H9 (cell line): ENCODE measurements around the gene COL4A2. TPM values are rescaled to one million over a fixed set of nuclear protein-coding genes. Genes with fewer than 3 reads are reported as not detected.

Experiments
- DNase-seq: peaks from one replicate; pipeline ENCODE4 v3.0.0-alpha.2; 2017
- H2AFZ ChIP-seq: one replicate; pipeline ENCODE4 v1.6.1; 2013; ENCODE audit warnings: mild to moderate bottlenecking, low read length, control low read depth, moderate library complexity
- H2AK5ac ChIP-seq: 2 replicates; pipeline ENCODE4 v1.6.1; 2013; ENCODE audit warnings: low read length, control low read depth, mixed read lengths; ENCODE audit not compliant: insufficient read length
- H2BK120ac ChIP-seq: one replicate; pipeline ENCODE4 v1.6.1; 2013; ENCODE audit warnings: low read depth, mild to moderate bottlenecking, low read length, control low read depth, inconsistent platforms; ENCODE audit not compliant: poor library complexity, severe bottlenecking
- H2BK12ac ChIP-seq: 2 replicates; pipeline ENCODE4 v1.6.1; 2013; ENCODE audit warnings: low read length, control low read depth, mixed read lengths, low read depth; ENCODE audit not compliant: insufficient read length
- H2BK15ac ChIP-seq: 2 replicates; pipeline ENCODE4 v1.6.1; 2013; ENCODE audit warnings: low read depth, low read length, control low read depth
- H2BK20ac ChIP-seq: one replicate; pipeline ENCODE4 v1.6.1; 2013; ENCODE audit warnings: low read depth, mild to moderate bottlenecking, low read length, control low read depth, inconsistent platforms; ENCODE audit not compliant: poor library complexity, severe bottlenecking
- H2BK5ac ChIP-seq: 2 replicates; pipeline ENCODE4 v1.6.1; 2013; ENCODE audit warnings: low read length, control low read depth, mixed read lengths; ENCODE audit not compliant: insufficient read length
- H3K14ac ChIP-seq: 2 replicates; pipeline ENCODE4 v1.6.1; 2013; ENCODE audit warnings: low read length, control low read depth; ENCODE audit not compliant: insufficient read depth
- H3K18ac ChIP-seq: 2 replicates; pipeline ENCODE4 v1.6.1; 2013; ENCODE audit warnings: low read depth, mild to moderate bottlenecking, mixed read lengths, low read length, control low read depth; ENCODE audit not compliant: insufficient read length
- H3K23ac ChIP-seq: 2 replicates; pipeline ENCODE4 v1.6.1; 2013; ENCODE audit warnings: low read length, control low read depth, mixed read lengths, low read depth; ENCODE audit not compliant: insufficient read length
- H3K23me2 ChIP-seq: 2 replicates; pipeline ENCODE4 v1.6.1; 2013; ENCODE audit warnings: low read depth, mild to moderate bottlenecking, mixed read lengths, low read length, control low read depth; ENCODE audit not compliant: insufficient read length, poor library complexity, severe bottlenecking
- H3K27ac ChIP-seq: 2 replicates; pipeline ENCODE4 v1.5.1; 2013; ENCODE audit warnings: low read length, control low read depth, mixed read lengths, low read depth; ENCODE audit not compliant: insufficient read length
- H3K27me3 ChIP-seq: 2 replicates; pipeline ENCODE4 v1.6.1; 2013; ENCODE audit warnings: low read length, control low read depth, inconsistent platforms; ENCODE audit not compliant: insufficient read depth
- H3K4ac ChIP-seq: 2 replicates; pipeline ENCODE4 v1.6.1; 2013; ENCODE audit warnings: low read depth, mild to moderate bottlenecking, control low read depth, inconsistent platforms, low read length, moderate library complexity
- H3K4me1 ChIP-seq: 2 replicates; pipeline ENCODE4 v1.6.1; 2013; ENCODE audit warnings: low read length, control low read depth, inconsistent platforms; ENCODE audit not compliant: insufficient read depth
- H3K4me2 ChIP-seq: 2 replicates; pipeline ENCODE4 v1.6.1; 2013; ENCODE audit warnings: low read length, control low read depth, mixed read lengths; ENCODE audit not compliant: insufficient read length, insufficient read depth
- H3K56ac ChIP-seq: 2 replicates; pipeline ENCODE4 v1.6.1; 2013; ENCODE audit warnings: low read depth, mild to moderate bottlenecking, mixed read lengths, low read length, control low read depth; ENCODE audit not compliant: insufficient read length
- H3K79me1 ChIP-seq: 2 replicates; pipeline ENCODE4 v1.6.1; 2013; ENCODE audit warnings: low read depth, mild to moderate bottlenecking, moderate library complexity, low read length, control low read depth, inconsistent platforms; ENCODE audit not compliant: insufficient read depth, poor library complexity, severe bottlenecking
- H3K79me2 ChIP-seq: 2 replicates; pipeline ENCODE4 v1.6.1; 2013; ENCODE audit warnings: low read length, control low read depth, inconsistent platforms; ENCODE audit not compliant: insufficient read depth
- H3K9ac ChIP-seq: 2 replicates; pipeline ENCODE4 v1.6.1; 2013; ENCODE audit warnings: low read length, control low read depth, mixed read lengths; ENCODE audit not compliant: insufficient read length; ENCODE audit errors: extremely low read depth
- H3K9me3 ChIP-seq: one replicate; pipeline ENCODE4 v1.6.1; 2013; ENCODE audit warnings: low read depth, low read length, inconsistent platforms; ENCODE audit not compliant: control insufficient read depth
- H3T11ph ChIP-seq: one replicate; pipeline ENCODE4 v1.6.1; 2013; ENCODE audit warnings: mild to moderate bottlenecking, low read length, control low read depth, inconsistent platforms
- H4K20me1 ChIP-seq: one replicate; pipeline ENCODE4 v1.6.1; 2013; ENCODE audit not compliant: control insufficient read depth, insufficient read length, insufficient read depth
- H4K5ac ChIP-seq: 2 replicates; pipeline ENCODE4 v1.6.1; 2013; ENCODE audit warnings: low read depth, mild to moderate bottlenecking, mixed read lengths, low read length, control low read depth; ENCODE audit not compliant: insufficient read length
- H4K8ac ChIP-seq: replicated peaks from 2 replicates; pipeline ENCODE4 v1.6.1; 2013; ENCODE audit warnings: low read length, control low read depth, mixed read lengths, low read depth; ENCODE audit not compliant: insufficient read length
- H4K91ac ChIP-seq: 2 replicates; pipeline ENCODE4 v1.6.1; 2013; ENCODE audit warnings: low read depth, mild to moderate bottlenecking, moderate library complexity, mixed read lengths, low read length, control low read depth; ENCODE audit not compliant: insufficient read length
- H3K27ac Mint-ChIP-seq, 3 experiments: 2 replicates in 2 of 3; 3 replicates in 1 of 3; pipeline ENCODE4 v1.8.0; 2020 to 2021; ENCODE audit warnings: mixed read lengths in 3 of 3, mild to moderate bottlenecking in 1 of 3, moderate library complexity in 1 of 3
- H3K27me3 Mint-ChIP-seq: 2 replicates; pipeline ENCODE4 v1.8.0; 2021; ENCODE audit warnings: low read depth, mild to moderate bottlenecking, moderate library complexity, mixed read lengths
- H3K36me3 Mint-ChIP-seq, 3 experiments: 2 replicates in 2 of 3; 3 replicates in 1 of 3; pipeline ENCODE4 v1.8.0; 2020 to 2021; ENCODE audit warnings: low read depth in 3 of 3, mixed read lengths in 3 of 3; ENCODE audit not compliant: insufficient read depth in 1 of 3
- H3K4me1 Mint-ChIP-seq, 2 experiments: 2 replicates each; pipeline ENCODE4 v1.8.0; 2020; ENCODE audit warnings: mixed read lengths in 2 of 2
- H3K4me3 Mint-ChIP-seq, 2 experiments: 2 replicates in 1 of 2; 3 replicates in 1 of 2; pipeline ENCODE4 v1.8.0; 2020 to 2021; ENCODE audit warnings: mild to moderate bottlenecking in 2 of 2, mixed read lengths in 2 of 2, moderate library complexity in 1 of 2
- H3K9me3 Mint-ChIP-seq, 2 experiments: 2 replicates in 1 of 2; 3 replicates in 1 of 2; pipeline ENCODE4 v1.8.0; 2020; ENCODE audit warnings: mild to moderate bottlenecking in 2 of 2, mixed read lengths in 2 of 2, moderate library complexity in 1 of 2
- CTCF ChIP-seq: fragments of 200-600 bp; sonication (generic); conservative IDR thresholded peaks from 3 replicates; pipeline ENCODE4 v1.8.0; 2021; ENCODE audit warnings: antibody characterized with exemption, mild to moderate bottlenecking
- WGBS: extraction: QIAGEN DNeasy Blood & Tissue Kit; methylation state at CpG from one replicate; pipeline ENCODE4 v1.1.7; 2013; ENCODE audit warnings: missing lambda C conversion rate, low lambda C conversion rate, mixed read lengths; ENCODE audit not compliant: insufficient read length; ENCODE audit errors: extremely low coverage; 5-methylcytosine and 5-hydroxymethylcytosine counted together
- total RNA-seq: library from RNA; stranded (reverse); gene quantifications from 2 replicates; pipeline ENCODE4 v1.2.1, GENCODE V29; 2021

The COL4A2 gene
- total RNA-seq, 1 experiment from 2014 or later: 76.5 TPM

- no peak for DNase-seq
- Mint-ChIP-seq H3K9me3 (no peaks in the 10 kb centered on the region), H3K27ac (no peak overlapping the region; a peak in 1 of 7 replicates), H3K36me3 (peaks cover 7 to 32% (median 20%) of the 10 kb centered on the region in 3 experiments; a peak in 5 of 7 replicates), H3K27me3 (no peaks in the 10 kb centered on the region), H3K4me3 (no peak overlapping the region), H3K4me1 (peaks cover 2 to 3% of the 10 kb centered on the region in 2 experiments; a peak in 3 of 4 replicates)
- Histone ChIP-seq H3K27ac (no peak overlapping the region), H2BK15ac (no peak overlapping the region), H3K18ac (no peak overlapping the region), H3K9ac (no peak overlapping the region), H3K9me3 (no peaks in the 10 kb centered on the region), H3K23ac (no peak overlapping the region), H3K14ac (no peak overlapping the region), H4K20me1 (no peaks in the 10 kb centered on the region), H3K56ac (no peak overlapping the region), H3K4ac (no peak overlapping the region), H4K8ac (no peak overlapping the region), H4K91ac (no peak overlapping the region), H3K79me1 (no peaks in the 10 kb centered on the region), H3K79me2 (no peaks in the 10 kb centered on the region), H2AK5ac (no peak overlapping the region), H3K4me2 (no peak overlapping the region), H2BK12ac (no peak overlapping the region), H3K27me3 (no peaks in the 10 kb centered on the region), H2AFZ (no peak overlapping the region), H2BK20ac (no peak overlapping the region), H3K4me1 (no peaks in the 10 kb centered on the region), H3K23me2 (no peaks in the 10 kb centered on the region), H2BK120ac (no peak overlapping the region), H4K5ac (peak overlapping the region; percentile 4), H3T11ph (no peak overlapping the region), H2BK5ac (no peak overlapping the region)
- WGBS: no CpG with 5 or more reads among the region's 17 CpGs
- no peak for TF ChIP-seq CTCF
Measured at GRCh38 chr13:110440946-110441731, 134.1 kb downstream of the COL4A2 start.
